HL-60 (cell line): Measurements from ENCODE around the gene STK40.
A peak's percentile ranks its signal among the peaks of the same experiment; 100 is the strongest.

Experiments
- DNase-seq, 2 experiments: peaks; one replicate each; pipeline ENCODE4 v3.0.0-alpha.2; 2010 to 2020; ENCODE audit warnings: low read depth in 1 of 2, low spot score in 1 of 2
- H3K27ac ChIP-seq: fragments of 250-450 bp; sonication (Bioruptor Pico); replicated peaks from 2 replicates; pipeline ENCODE4 v1.5.1; 2020; ENCODE audit warnings: mild to moderate bottlenecking, moderate library complexity
- H3K27me3 ChIP-seq: fragments of 250-450 bp; sonication (Bioruptor Pico); 2 replicates; pipeline ENCODE4 v1.5.1; 2021; ENCODE audit warnings: mild to moderate bottlenecking, moderate library complexity; ENCODE audit not compliant: insufficient read depth, poor library complexity, severe bottlenecking
- H3K4me3 ChIP-seq: replicated peaks from 2 replicates; pipeline ENCODE4 v1.5.1; 2011; ENCODE audit warnings: mild to moderate bottlenecking, control low read depth, low read length; ENCODE audit not compliant: insufficient read depth
- GABPA ChIP-seq: IDR thresholded peaks from 2 replicates; pipeline ENCODE4 v1.6.1; 2012; ENCODE audit warnings: low read depth
- POLR2AphosphoS5 ChIP-seq: IDR thresholded peaks from 2 replicates; pipeline ENCODE4 v1.6.1; 2012; ENCODE audit warnings: low read depth
- REST ChIP-seq: IDR thresholded peaks from 2 replicates; pipeline ENCODE4 v1.6.1; 2012; ENCODE audit warnings: low read depth; ENCODE audit not compliant: insufficient replicate concordance
- SPI1 ChIP-seq: IDR thresholded peaks from 2 replicates; pipeline ENCODE4 v1.6.1; 2012; ENCODE audit warnings: low read depth, mild to moderate bottlenecking, borderline replicate concordance
- TF ChIP-seq, protein P1 (sequence below): IDR thresholded peaks from one replicate; pipeline ENCODE4 v1.5.1; 2011; ENCODE audit warnings: low read length, control low read depth, inconsistent platforms; ENCODE audit not compliant: insufficient read depth

The STK40 gene

DNA sequence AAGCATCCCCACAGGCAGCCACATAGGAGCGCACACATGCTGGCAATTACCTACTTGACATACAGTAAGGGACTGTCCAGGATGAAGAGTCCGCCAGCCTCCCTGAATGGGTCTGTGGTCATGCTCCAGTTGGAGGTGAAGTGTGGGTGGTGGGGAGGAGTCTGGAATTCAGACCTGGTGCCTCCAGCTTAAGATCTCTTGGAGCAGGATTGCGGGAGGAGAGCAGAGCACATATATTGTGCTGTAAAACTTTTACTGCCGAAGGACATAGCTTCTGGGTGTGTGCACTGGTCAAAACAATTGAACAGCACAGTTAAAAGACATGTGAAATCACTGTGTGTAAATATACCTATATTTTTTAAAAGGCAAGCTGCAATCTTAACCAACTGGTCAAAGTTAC is 17.9 kb downstream of the STK40 start:
- TF ChIP-seq, protein P1, sequence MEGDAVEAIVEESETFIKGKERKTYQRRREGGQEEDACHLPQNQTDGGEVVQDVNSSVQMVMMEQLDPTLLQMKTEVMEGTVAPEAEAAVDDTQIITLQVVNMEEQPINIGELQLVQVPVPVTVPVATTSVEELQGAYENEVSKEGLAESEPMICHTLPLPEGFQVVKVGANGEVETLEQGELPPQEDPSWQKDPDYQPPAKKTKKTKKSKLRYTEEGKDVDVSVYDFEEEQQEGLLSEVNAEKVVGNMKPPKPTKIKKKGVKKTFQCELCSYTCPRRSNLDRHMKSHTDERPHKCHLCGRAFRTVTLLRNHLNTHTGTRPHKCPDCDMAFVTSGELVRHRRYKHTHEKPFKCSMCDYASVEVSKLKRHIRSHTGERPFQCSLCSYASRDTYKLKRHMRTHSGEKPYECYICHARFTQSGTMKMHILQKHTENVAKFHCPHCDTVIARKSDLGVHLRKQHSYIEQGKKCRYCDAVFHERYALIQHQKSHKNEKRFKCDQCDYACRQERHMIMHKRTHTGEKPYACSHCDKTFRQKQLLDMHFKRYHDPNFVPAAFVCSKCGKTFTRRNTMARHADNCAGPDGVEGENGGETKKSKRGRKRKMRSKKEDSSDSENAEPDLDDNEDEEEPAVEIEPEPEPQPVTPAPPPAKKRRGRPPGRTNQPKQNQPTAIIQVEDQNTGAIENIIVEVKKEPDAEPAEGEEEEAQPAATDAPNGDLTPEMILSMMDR: no peak
- TF ChIP-seq POLR2AphosphoS5 (no peak), GABPA (no peak), REST (no peak)
- no peak overlapping the region for H3K4me3 ChIP-seq
- H3K27me3 ChIP-seq: no peaks in the 10 kb centered on the region
- no peak for DNase-seq
- no peak overlapping the region for H3K27ac ChIP-seq

- no peak for TF ChIP-seq SPI1
- no peak for TF ChIP-seq GABPA
- TF ChIP-seq POLR2AphosphoS5: no peak
- TF ChIP-seq, protein P1: no peak
- no peak for TF ChIP-seq REST
- DNase-seq: no peak
- no peaks in the 10 kb centered on the region for H3K27me3 ChIP-seq
- no peak overlapping the region for H3K27ac ChIP-seq
- no peak overlapping the region for H3K4me3 ChIP-seq
Measured at GRCh38 chr1:36367066-36367465, 18.7 kb downstream of the STK40 start.

DNA sequence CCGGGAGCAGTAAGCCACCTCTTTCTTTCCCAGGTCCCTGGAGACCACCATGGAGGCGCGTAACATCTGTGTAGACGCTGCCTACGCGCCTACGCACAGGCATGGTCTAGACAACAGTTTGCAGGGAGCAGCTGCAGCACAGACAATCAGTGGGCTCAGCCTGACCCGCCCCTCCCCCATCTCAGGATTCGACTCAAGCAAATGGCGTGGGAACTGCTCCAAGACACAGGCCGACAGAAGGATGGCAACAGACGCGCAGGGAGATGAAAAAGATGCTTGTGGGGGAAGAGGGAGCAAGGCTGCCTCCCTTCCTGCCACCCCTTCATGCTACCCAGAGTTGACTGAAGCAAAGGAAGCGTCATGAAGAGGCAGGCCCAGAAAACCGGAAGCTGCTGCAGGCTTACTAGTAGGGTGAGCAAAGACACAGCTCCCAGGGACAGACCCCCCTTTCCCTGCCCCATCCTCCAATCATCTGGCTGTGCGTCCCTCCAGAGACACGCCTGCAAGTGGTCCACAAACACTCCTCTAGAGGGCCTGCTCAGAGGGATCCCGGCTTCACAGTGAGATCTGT is 19.5 kb downstream of the STK40 start:
- TF ChIP-seq SPI1: no peak
- no peak for TF ChIP-seq POLR2AphosphoS5
- no peak for TF ChIP-seq GABPA
- peak in 1 of 2 experiments; percentile 76 for DNase-seq
- H3K27ac ChIP-seq: peak overlapping the region; percentile 47; the same call in 1 of the 2 replicates
- no peak overlapping the region for H3K4me3 ChIP-seq
- no peaks in the 10 kb centered on the region for H3K27me3 ChIP-seq

- Histone ChIP-seq H3K4me3 (no peak overlapping the region), H3K27ac (peak overlapping the region; percentile 47), H3K27me3 (no peaks in the 10 kb centered on the region)
- DNase-seq: peak in 1 of 2 experiments; percentile 65
- peak; percentile 48; the same call in 1 of the 2 replicates for TF ChIP-seq SPI1
- no peak for TF ChIP-seq GABPA
Measured at GRCh38 chr1:36365381-36365780, 20.3 kb downstream of the STK40 start.

DNA sequence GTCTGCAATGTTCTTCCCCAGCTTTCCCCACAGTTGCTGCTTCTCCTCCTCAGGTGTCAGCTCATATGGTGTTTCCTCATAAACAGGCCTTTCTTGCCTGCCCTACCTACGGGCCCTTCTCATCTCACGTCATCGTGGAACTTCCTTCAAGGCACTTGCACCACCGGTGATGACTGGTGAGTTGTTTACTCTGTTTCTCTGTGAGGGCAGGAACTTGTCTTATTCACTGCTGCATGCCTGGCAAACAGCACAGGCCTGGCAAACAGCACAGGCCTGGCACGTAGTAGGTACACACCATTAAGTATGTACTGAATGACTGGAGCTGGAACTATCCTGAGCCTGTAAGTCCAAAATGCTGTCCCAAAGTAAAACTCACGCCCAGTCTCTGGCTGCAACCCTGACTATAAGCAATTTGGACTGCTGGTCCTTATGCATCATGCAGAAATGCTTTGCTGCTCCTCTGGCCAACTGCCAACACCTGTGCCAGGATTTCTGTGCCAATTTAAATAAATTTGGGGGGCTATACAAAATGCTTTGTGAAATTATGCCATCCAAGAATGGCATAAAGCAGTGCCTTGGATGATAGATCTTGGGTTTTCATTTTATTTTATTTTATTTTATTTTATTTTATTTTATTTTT is 25.7 kb downstream of the STK40 start:
- H3K4me3 ChIP-seq: no peak overlapping the region
- peak in 1 of 2 experiments; percentile 78 for DNase-seq
- TF ChIP-seq GABPA (no peak), POLR2AphosphoS5 (no peak), REST (no peak), SPI1 (no peak)
- TF ChIP-seq, protein P1: no peak
- no peaks in the 10 kb centered on the region for H3K27me3 ChIP-seq
- H3K27ac ChIP-seq: 0 out of 2 replicates have a peak overlapping the region, but pooled peaks have one; percentile 21
